Ovary (tissue), 9 donors: ENCODE results near the gene CYP19A1. TPM values are rescaled to one million over a fixed set of nuclear protein-coding genes. Genes with fewer than 3 reads are reported as not detected.

Experiments used
- DNase-seq, 5 donors: peaks; one replicate each; pipeline ENCODE4 v3.0.0-alpha.2; 2019 to 2020
- H3K27ac ChIP-seq, 2 donors: fragments of 200-600 bp; one replicate each; pipeline versions ENCODE4 v1.5.1 to v1.8.0; 2019 to 2022
- H3K27me3 ChIP-seq: fragments of 200-600 bp; one replicate; pipeline ENCODE4 v1.8.0; 2022
- H3K36me3 ChIP-seq: fragments of 200-600 bp; sonication (generic); one replicate; pipeline ENCODE4 v1.5.1; 2019
- H3K4me1 ChIP-seq: one replicate; pipeline ENCODE4 v1.8.1; 2013; ENCODE audit warnings: mild to moderate bottlenecking, moderate library complexity; ENCODE audit not compliant: insufficient read depth
- H3K4me3 ChIP-seq: fragments of 200-600 bp; sonication (generic); one replicate; pipeline ENCODE4 v1.5.1; 2017
- H3K9me3 ChIP-seq, 2 donors: fragments of 200-600 bp in 1 of 2; sonication (generic) in 1 of 2; one replicate each; pipeline versions ENCODE4 v1.5.1 to v1.8.1; 2013 to 2019; ENCODE audit warnings: mild to moderate bottlenecking in 1 of 2, moderate library complexity in 1 of 2
- EP300 ChIP-seq: sonication (generic); formaldehyde crosslinking; IDR thresholded peaks from one replicate; pipeline ENCODE4 v1.6.1; 2017; ENCODE audit warnings: antibody characterized with exemption
- POLR2A ChIP-seq: fragments of 450-650 bp; IDR thresholded peaks from one replicate; pipeline ENCODE4 v1.6.1; 2017; ENCODE audit warnings: antibody characterized with exemption, mild to moderate bottlenecking, moderate library complexity
- WGBS, 3 donors: extraction: QIAGEN DNeasy Blood & Tissue Kit in 1 of 3; methylation state at CpG; one replicate each; pipeline versions ENCODE4 v1.1.5 to v1.1.7; 2013 to 2017; 5-methylcytosine and 5-hydroxymethylcytosine counted together
- intact Hi-C, 4 donors: fragments of 100-400 bp; cut with DNase I; formaldehyde crosslinking; loops; one replicate each; pipeline versions ENCODE4 v1.11.0 to v1.15.1; 2022 to 2023
- polyA plus RNA-seq, 2 donors: library from polyadenylated mRNA; stranded (reverse); fragments of 200-250 nt in 1 of 2; fragments of 350-450 nt in 1 of 2; fragmentation: Illumina TruSeq in 1 of 2; extraction: RNeasy Lipid Tissue Mini Kit (QIAGEN cat#74804) in 1 of 2; gene quantifications; one replicate each; pipeline ENCODE4 v1.2.3, GENCODE V29; 2013 to 2014
- total RNA-seq, 7 donors: library from RNA; depleted of rRNA in 2 of 7; stranded (reverse); fragments of >200 nt in 2 of 7; fragmentation: NEBNext Ultra II Directional in 3 of 7; extraction: Animal tissue kit (Norgen Biotek cat#: 25700) in 3 of 7; gene quantifications; one replicate each; pipeline versions ENCODE4 v1.1.0 to v1.2.4, GENCODE V29; 2016 to 2023
- TF ChIP-seq, protein P1 (sequence below), 3 donors: fragments of 450-650 bp in 2 of 3; fragments of 200-600 bp in 1 of 3; IDR thresholded peaks; one replicate each; pipeline versions ENCODE4 v1.5.1 to v1.8.0; 2016 to 2022; ENCODE audit warnings: antibody characterized with exemption in 3 of 3, mild to moderate bottlenecking in 1 of 3
- donor health status: DM: no; HTN: no; CAD: no; lungs with moderate emphysema.
- donor health status: DM: no; HTN: no; CAD: no.
- donor health status: Bipolar disorder and iron deficiency.
- donor health status: DM: yes; HTN: yes; CAD: no.
- donor health status: DM: no; HTN: no; CAD: no.
- donor health status: DM: yes; HTN: yes; CAD: no.

Gene CYP19A1
- total and polyA plus RNA-seq, 9 donors = 0.81 to 1,570 (median 1.4) TPM

DNA sequence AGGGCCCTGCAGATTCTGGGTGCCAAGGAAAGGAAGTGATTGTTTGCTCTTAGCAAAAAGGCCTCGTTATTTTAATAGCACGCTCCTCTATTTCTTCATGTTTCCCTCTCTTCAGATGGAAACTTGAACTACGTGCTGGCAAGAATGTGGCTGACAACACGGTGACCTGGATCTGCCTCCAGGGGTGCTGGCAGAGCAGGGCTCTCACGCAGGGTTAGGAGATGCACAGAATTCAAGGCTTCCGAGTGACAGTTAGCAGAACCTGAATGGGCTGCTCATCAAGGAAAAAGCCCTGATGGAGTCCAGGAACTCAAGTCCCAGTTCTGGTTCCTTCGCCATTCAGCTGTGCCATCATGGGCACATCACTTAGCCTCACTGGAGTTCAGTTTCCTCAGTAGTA is 22.7 kb downstream of the CYP19A1 start:
- Histone ChIP-seq H3K9me3 (no peaks in the 10 kb centered on the region), H3K27me3 (no peaks in the 10 kb centered on the region), H3K4me3 (no peak overlapping the region), H3K36me3 (no peaks in the 10 kb centered on the region), H3K4me1 (no peaks in the 10 kb centered on the region), H3K27ac (no peak overlapping the region)
- WGBS, 3 donors = 87 to 93% (median 87%) methylated on average over 7 of the region's 7 CpGs
- DNase-seq = no peak
- no peak for TF ChIP-seq POLR2A
- no peak for TF ChIP-seq EP300
- TF ChIP-seq, protein P1, sequence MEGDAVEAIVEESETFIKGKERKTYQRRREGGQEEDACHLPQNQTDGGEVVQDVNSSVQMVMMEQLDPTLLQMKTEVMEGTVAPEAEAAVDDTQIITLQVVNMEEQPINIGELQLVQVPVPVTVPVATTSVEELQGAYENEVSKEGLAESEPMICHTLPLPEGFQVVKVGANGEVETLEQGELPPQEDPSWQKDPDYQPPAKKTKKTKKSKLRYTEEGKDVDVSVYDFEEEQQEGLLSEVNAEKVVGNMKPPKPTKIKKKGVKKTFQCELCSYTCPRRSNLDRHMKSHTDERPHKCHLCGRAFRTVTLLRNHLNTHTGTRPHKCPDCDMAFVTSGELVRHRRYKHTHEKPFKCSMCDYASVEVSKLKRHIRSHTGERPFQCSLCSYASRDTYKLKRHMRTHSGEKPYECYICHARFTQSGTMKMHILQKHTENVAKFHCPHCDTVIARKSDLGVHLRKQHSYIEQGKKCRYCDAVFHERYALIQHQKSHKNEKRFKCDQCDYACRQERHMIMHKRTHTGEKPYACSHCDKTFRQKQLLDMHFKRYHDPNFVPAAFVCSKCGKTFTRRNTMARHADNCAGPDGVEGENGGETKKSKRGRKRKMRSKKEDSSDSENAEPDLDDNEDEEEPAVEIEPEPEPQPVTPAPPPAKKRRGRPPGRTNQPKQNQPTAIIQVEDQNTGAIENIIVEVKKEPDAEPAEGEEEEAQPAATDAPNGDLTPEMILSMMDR (IDR thresholded peaks at IDR 0.05) = no peak
- intact Hi-C loops = no loop called here

DNA sequence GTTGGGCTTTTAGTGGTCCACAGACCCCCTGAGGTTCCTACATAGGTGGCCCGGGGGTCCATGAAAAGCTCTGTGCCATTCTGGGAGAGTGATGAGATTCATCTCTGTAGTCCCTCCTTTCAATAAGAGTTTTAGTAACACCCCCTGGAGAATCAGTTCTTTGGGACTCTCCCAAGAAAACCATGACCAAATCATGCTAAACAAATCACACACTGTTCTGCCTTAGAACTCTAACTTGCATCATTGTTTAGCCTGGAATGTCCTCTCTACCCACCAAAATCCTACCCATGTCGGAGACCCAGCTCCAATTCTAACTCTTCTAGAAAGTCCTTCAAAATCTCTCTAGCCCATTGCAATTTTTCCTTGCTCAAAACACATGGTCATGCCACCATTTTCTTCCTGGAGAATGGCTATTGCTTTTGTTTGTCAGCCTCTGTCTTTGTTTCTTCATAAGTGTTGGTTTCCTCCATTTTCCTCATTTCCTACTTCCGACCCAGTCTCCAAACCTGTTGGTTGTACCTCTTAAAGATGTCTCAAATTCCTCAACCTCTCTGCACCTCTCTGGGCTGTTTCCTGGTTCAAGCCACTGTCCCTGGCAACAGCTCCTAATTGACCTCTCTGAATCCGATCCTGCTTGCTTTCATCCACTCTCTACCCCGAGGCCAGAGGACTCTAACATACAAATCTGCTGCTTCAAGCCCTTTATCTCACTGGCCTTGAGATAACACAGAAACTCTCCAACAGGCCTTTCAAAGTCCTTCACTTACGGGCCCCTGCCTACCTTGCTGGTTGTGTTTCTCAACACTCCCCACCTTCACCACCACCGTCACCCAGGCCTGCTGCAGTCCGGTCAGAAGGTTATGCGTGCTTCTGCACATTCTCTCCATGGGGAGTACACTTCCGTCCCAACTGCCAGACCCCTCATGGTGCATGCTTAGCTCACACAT is 23.7 kb downstream of the CYP19A1 start:
- no peak overlapping the region for H3K4me3 ChIP-seq
- no peaks in the 10 kb centered on the region for H3K4me1 ChIP-seq
- TF ChIP-seq POLR2A (no peak), EP300 (no peak)
- TF ChIP-seq, protein P1 (IDR thresholded peaks at IDR 0.05) = no peak
- H3K27ac ChIP-seq = no peak overlapping the region
- H3K36me3 ChIP-seq = no peaks in the 10 kb centered on the region
- DNase-seq = no peak
- H3K27me3 ChIP-seq = no peaks in the 10 kb centered on the region
- H3K9me3 ChIP-seq = no peaks in the 10 kb centered on the region
- WGBS, 3 donors = 66 to 82% (median 71%) methylated on average over 10 of the region's 10 CpGs
- intact Hi-C loops = no loop called here

DNA sequence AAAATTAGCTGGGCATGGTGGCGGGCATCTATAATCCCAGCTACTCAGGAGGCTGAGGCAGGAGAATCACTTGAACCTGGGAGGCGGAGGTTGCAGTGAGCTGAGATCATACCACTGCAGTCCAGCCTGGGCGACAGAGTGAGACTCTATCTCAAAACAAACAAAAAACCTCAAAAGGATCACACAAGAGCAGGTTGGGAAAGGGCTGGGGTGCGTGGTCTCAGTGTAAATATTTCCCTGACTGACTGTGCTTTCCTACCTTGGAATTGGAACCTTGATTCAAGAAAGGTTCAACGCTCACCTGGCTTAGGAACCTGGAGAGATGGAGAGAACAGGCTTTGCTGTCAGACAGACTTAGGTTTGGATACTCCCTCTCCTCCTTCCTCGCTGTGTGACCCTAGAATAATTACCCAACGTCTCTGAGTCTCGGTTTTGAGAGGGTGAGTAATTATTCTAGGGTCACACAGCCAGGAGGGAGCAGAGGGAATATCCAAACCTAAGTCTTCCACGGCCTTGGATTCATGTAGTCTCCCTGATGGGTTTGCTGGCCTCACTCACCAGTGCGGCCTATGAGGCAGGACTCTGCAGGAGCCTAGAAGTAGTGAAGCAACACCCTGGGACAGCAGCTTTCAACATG is 24.6 kb downstream of the CYP19A1 start:
- Histone ChIP-seq H3K36me3 (no peaks in the 10 kb centered on the region), H3K4me3 (no peak overlapping the region), H3K9me3 (no peaks in the 10 kb centered on the region), H3K4me1 (no peaks in the 10 kb centered on the region), H3K27ac (no peak overlapping the region), H3K27me3 (no peaks in the 10 kb centered on the region)
- intact Hi-C loops = no loop called here
- 92 to 96% (median 93%) methylated on average over 10 of the region's 10 CpGs for WGBS, 3 donors
- TF ChIP-seq, protein P1 (IDR thresholded peaks at IDR 0.05) = no peak
- TF ChIP-seq POLR2A (no peak), EP300 (no peak)
- DNase-seq = no peak

DNA sequence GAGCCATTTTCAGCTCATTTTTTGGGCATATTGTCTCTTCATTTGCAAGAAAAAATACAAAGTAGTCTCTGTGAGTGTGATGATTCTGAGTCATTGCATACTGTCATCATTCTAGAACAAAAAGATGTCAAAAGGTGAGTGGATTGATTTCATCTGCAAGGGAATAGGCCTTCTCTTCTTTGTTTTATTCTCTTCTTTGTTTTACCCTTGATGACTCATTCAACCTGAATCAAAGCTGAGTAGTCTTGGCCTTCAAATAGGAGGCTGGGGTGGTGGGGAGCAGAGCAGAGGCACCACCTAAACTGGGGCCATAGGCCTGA is 25.4 kb downstream of the CYP19A1 start:
- no peaks in the 10 kb centered on the region for H3K27me3 ChIP-seq
- no peak for DNase-seq
- H3K9me3 ChIP-seq = no peaks in the 10 kb centered on the region
- H3K27ac ChIP-seq = no peak overlapping the region
- no peaks in the 10 kb centered on the region for H3K36me3 ChIP-seq
- TF ChIP-seq, protein P1 (IDR thresholded peaks at IDR 0.05) = no peak
- TF ChIP-seq POLR2A (no peak), EP300 (no peak)
- H3K4me1 ChIP-seq = no peaks in the 10 kb centered on the region
- intact Hi-C loops = no loop called here
- H3K4me3 ChIP-seq = no peak overlapping the region
